Left lung (tissue), 10 donors: ENCODE measurements around the gene SLC26A11. TPM values are rescaled to one million over a fixed set of nuclear protein-coding genes. Genes with fewer than 3 reads are reported as not detected.
A peak's percentile ranks its signal among the peaks of the same experiment; 100 is the strongest.

Experiments used
- ATAC-seq: fragments of 200-7000 bp; cut with Tn5 transposase; one replicate; pipeline ENCODE4 v1.9.1; 2020; ENCODE audit warnings: moderate library complexity
- DNase-seq, 4 donors: peaks; one replicate each; pipeline ENCODE4 v3.0.0-alpha.2; 2013 to 2020
- H3K27ac ChIP-seq, 2 donors: fragments of 200-600 bp; sonication (generic) in 1 of 2; one replicate each; pipeline versions ENCODE4 v1.5.0 to v1.8.0; 2020 to 2021
- H3K27me3 ChIP-seq, 2 donors: fragments of 200-600 bp; sonication (generic) in 1 of 2; one replicate each; pipeline versions ENCODE4 v1.5.0 to v1.8.0; 2020 to 2021
- H3K36me3 ChIP-seq, 2 donors: fragments of 200-600 bp; sonication (generic) in 1 of 2; one replicate each; pipeline versions ENCODE4 v1.5.0 to v1.8.0; 2020 to 2021
- H3K4me1 ChIP-seq, 2 donors: fragments of 200-600 bp; one replicate each; pipeline ENCODE4 v1.8.0; 2021
- H3K4me3 ChIP-seq, 2 donors: fragments of 200-600 bp; sonication (generic) in 1 of 2; one replicate each; pipeline versions ENCODE4 v1.5.0 to v1.8.0; 2020 to 2021; ENCODE audit warnings: mild to moderate bottlenecking in 1 of 2
- H3K9me3 ChIP-seq, 2 donors: fragments of 200-600 bp; sonication (generic) in 1 of 2; one replicate each; pipeline versions ENCODE4 v1.5.0 to v1.8.0; 2020 to 2021
- intact Hi-C, 2 donors: fragments of 100-400 bp; cut with DNase I; formaldehyde crosslinking; loops; one replicate each; pipeline versions ENCODE4 v1.11.2 to v1.14.2; 2022
- polyA plus RNA-seq, 6 donors: library from polyadenylated mRNA; unstranded; fragments of 120-200 nt; gene quantifications; one replicate each; pipeline ENCODE4 v1.2.1, GENCODE V29; 2013; ENCODE audit not compliant: insufficient read length in 6 of 6
- total RNA-seq, 2 donors: library from RNA; stranded (reverse); fragmentation: NEBNext Ultra II Directional; extraction: Animal tissue kit (Norgen Biotek cat#: 25700); gene quantifications; one replicate each; pipeline ENCODE4 v1.2.1, GENCODE V29; 2021
- TF ChIP-seq, protein P1 (sequence below), 2 donors: fragments of 200-600 bp; sonication (generic) in 1 of 2; IDR thresholded peaks; one replicate each; pipeline versions ENCODE4 v1.5.0 to v1.8.0; 2021; ENCODE audit warnings: antibody characterized with exemption in 2 of 2
- donor health status: DM: no; HTN: yes; CAD: no.
- donor health status: DM: no; HTN: no; CAD: no.

SLC26A11 gene
- total and polyA plus RNA-seq, 8 donors, result 22.3 to 36.0 (median 24.6) TPM

DNA sequence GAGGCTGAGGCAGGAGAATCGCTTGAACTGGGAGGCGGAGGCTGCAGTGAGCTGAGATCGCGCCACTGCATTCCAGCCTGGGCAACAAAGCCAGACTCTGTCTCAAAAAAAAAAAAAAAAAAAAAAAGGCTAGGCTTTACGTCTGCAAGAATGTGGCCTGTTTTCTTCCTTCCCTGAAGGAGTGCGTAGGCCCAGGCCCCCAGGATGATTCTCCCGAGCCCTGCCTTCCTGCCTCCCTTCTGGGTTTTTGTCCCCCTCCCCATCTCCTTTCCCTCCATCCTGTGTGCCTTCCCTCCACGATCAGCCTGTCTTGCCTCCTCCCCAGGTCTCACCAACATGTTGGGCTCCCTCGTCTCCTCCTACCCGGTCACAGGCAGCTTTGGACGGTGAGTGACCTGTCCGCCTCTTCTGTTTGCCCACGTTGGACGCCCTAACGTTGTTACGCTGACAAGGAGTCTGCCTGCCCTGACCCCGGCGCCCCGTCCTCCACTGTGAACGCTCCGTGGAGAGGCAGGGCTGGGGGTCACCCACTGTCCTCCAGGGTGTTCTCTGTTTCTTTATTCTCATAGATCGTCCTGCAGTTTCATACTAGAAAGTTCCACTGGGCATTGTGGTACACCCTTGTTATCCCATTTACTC is 24.8 kb downstream of the SLC26A11 start:
- Histone ChIP-seq H3K36me3 (peaks cover 3 to 52% of the 10 kb centered on the region in 2 donors), H3K4me3 (no peak overlapping the region)
- peak in 1 of 4 donors; percentile 70 for DNase-seq

GRCh38 chr17:80245566-80246265 is 25.5 kb downstream of the SLC26A11 start:
- H3K36me3 ChIP-seq, result peaks cover 3 to 51% of the 10 kb centered on the region in 2 donors
- intact Hi-C loops, result no loop called here

More for the DNA sequence above, 24.8 kb downstream of the SLC26A11 start:
- H3K27ac ChIP-seq, result no peak overlapping the region
- TF ChIP-seq, protein P1, sequence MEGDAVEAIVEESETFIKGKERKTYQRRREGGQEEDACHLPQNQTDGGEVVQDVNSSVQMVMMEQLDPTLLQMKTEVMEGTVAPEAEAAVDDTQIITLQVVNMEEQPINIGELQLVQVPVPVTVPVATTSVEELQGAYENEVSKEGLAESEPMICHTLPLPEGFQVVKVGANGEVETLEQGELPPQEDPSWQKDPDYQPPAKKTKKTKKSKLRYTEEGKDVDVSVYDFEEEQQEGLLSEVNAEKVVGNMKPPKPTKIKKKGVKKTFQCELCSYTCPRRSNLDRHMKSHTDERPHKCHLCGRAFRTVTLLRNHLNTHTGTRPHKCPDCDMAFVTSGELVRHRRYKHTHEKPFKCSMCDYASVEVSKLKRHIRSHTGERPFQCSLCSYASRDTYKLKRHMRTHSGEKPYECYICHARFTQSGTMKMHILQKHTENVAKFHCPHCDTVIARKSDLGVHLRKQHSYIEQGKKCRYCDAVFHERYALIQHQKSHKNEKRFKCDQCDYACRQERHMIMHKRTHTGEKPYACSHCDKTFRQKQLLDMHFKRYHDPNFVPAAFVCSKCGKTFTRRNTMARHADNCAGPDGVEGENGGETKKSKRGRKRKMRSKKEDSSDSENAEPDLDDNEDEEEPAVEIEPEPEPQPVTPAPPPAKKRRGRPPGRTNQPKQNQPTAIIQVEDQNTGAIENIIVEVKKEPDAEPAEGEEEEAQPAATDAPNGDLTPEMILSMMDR (IDR thresholded peaks at IDR 0.05), result no peak
- no peak for ATAC-seq
- H3K4me1 ChIP-seq, result no peaks in the 10 kb centered on the region
- H3K9me3 ChIP-seq, result no peaks in the 10 kb centered on the region
- intact Hi-C loops, result no loop called here
- no peaks in the 10 kb centered on the region for H3K27me3 ChIP-seq

GRCh38 chr17:80246266-80246681 is 26.0 kb downstream of the SLC26A11 start:
- intact Hi-C loops, result no loop called here
- Histone ChIP-seq H3K9me3 (no peaks in the 10 kb centered on the region), H3K36me3 (peaks cover 3 to 45% of the 10 kb centered on the region in 2 donors), H3K4me3 (no peak overlapping the region), H3K4me1 (no peaks in the 10 kb centered on the region), H3K27ac (no peak overlapping the region), H3K27me3 (no peaks in the 10 kb centered on the region)
- ATAC-seq (no peak), DNase-seq (peak in 1 of 4 donors; percentile 69)
- TF ChIP-seq, protein P1 (IDR thresholded peaks at IDR 0.05), result no peak

More at GRCh38 chr17:80245566-80246265, 25.5 kb downstream of the SLC26A11 start:
- ATAC-seq, result no peak
- peak in 1 of 4 donors; percentile 66 for DNase-seq
- no peak overlapping the region for H3K4me3 ChIP-seq
- no peaks in the 10 kb centered on the region for H3K4me1 ChIP-seq
- H3K27ac ChIP-seq, result no peak overlapping the region
- TF ChIP-seq, protein P1 (IDR thresholded peaks at IDR 0.05), result no peak
- H3K27me3 ChIP-seq, result no peaks in the 10 kb centered on the region
- H3K9me3 ChIP-seq, result no peaks in the 10 kb centered on the region

- H3K27me3 ChIP-seq, result no peaks in the 10 kb centered on the region
- H3K4me3 ChIP-seq, result no peak overlapping the region
- H3K36me3 ChIP-seq, result peaks cover 0 to 44% of the 10 kb centered on the region in 2 donors
- TF ChIP-seq, protein P1 (IDR thresholded peaks at IDR 0.05), result no peak
- H3K4me1 ChIP-seq, result no peaks in the 10 kb centered on the region
- no peak for ATAC-seq
- no peak overlapping the region for H3K27ac ChIP-seq
- H3K9me3 ChIP-seq, result no peaks in the 10 kb centered on the region
- DNase-seq, result peak in 1 of 4 donors; percentile 60
- intact Hi-C loops, result no loop called here
These were observed 26.5 kb downstream of the SLC26A11 start for GRCh38 chr17:80246726-80247125.

DNA sequence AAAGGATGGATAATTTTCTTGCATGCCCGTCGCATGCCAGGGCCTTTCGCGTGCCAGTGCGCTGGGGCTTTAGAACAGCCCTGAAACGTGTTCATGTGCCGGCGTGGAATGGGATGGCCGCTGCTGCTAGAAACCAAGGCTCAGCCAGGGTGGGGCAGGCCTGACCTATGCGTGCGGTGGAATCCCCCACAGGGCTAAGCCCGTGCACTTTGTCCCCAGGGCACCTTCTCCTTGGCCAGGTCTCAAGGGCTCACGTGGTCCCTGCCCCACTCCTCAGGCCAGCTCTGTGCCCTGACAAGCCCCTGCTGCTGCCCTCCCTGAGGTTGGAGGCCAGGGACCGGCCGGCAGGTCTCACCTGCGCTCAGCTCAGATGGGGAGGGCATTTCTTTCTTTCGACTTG is 27.3 kb downstream of the SLC26A11 start:
- TF ChIP-seq, protein P1 (IDR thresholded peaks at IDR 0.05), result no peak
- no peaks in the 10 kb centered on the region for H3K27me3 ChIP-seq
- peak in 1 of 4 donors; percentile 43 for DNase-seq
- H3K4me1 ChIP-seq, result no peaks in the 10 kb centered on the region
- no peaks in the 10 kb centered on the region for H3K9me3 ChIP-seq
- no peak overlapping the region for H3K27ac ChIP-seq
- peaks cover 0 to 43% of the 10 kb centered on the region in 2 donors for H3K36me3 ChIP-seq
- intact Hi-C loops, result no loop called here
- ATAC-seq, result no peak
- H3K4me3 ChIP-seq, result no peak overlapping the region
